ENCODE measurements around the gene TIMM23B. TPM values are rescaled to one million over a fixed set of nuclear protein-coding genes. Genes with fewer than 3 reads are reported as not detected.
"Not testable (repeated sequence)": the region's sequence is repeated elsewhere in the genome, so short reads cannot be mapped to it uniquely, and the experiment has no call there.

The TIMM23B gene
- 12.5 and 14.7 TPM in 2 replicates for total RNA-seq (2014; rRNA removed; shearing (Covaris generic))

- H3K27me3 ChIP-seq; H3K9me3 ChIP-seq (replicated peaks); H3K4me1 ChIP-seq; H3K36me3 ChIP-seq: not testable (repeated sequence)
- peak within 1 kb of the TSS; percentile 86 for H3K4me3 ChIP-seq
- H3K27ac ChIP-seq = peak within 1 kb of the TSS; percentile 65
- DNase-seq = peak; percentile 70 to 78
These were observed at the start of gene TIMM23B, which contains the start of gene PARG for GRCh38 chr10:49941447-49942338. Gene TIMM23B, plus strand, starts transcription at chr10:49942053. Its CDS starts 142 bp downstream, at chr10:49942195. Gene PARG, minus strand, starts transcription at chr10:49942027. Its CDS starts 302 bp downstream, at chr10:49941725.

DNA sequence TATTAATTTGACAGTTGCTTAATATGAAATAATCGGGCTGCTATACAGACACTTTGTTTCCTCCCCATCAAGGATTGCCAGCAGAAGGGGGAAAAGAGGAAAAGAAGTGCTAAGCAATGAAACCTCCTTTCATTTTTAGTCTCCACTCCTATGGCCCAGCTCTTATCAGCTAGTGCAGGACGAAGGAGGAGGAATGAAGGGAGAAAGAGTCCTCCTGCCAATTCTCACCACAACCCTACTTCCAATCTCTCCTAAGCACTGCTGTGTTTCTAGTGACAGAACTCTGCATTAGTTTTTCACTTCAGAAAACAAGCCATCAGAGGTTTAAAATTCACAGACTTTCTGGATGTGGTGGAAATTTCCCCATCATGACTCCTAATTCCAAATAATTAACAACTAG, 41.9 kb upstream of the TIMM23B start:
- not testable (repeated sequence) for DNase-seq; H3K4me3 ChIP-seq; H3K27me3 ChIP-seq; H3K27ac ChIP-seq; H3K4me1 ChIP-seq; H3K36me3 ChIP-seq; H3K9me3 ChIP-seq (replicated peaks)

DNA sequence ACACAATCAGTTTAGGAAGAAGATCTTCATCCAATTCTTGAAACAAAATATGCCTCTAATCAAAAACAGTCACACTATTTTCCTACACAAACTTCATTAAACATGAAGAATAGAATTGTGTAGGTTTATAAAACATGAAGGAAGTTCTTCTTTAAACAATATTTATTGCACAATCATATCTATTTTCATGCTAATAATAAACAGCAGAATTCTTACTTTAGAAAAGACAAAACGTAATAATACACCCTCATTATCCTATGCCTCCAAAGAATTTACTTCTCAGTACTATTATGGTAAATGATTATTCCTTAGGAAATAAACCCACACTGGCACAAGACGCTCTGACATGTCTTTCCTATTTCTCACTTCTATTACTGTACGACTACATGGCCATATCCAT, 41.4 kb upstream of the TIMM23B start:
- H3K27ac ChIP-seq, H3K27me3 ChIP-seq: not testable (repeated sequence)

DNA sequence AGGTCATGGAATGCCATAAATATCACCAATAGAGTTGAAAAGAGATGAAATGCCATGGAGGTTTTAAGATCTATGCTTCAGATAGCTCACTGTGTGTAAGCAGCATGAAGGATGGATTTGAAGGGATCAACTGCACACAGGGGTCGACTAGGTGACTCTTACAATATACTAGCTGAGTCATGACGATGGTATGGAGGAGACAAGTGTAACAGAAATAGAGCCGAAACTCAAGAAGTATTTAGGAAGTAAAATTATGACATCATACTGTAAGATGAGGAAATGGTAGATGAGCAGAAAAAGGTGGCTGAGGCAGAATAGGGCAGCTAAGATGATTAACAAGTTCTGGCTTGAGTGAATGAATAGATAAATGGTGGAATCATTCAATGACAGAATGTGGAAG, 38.0 kb upstream of the TIMM23B start:
- H3K4me1 ChIP-seq; H3K9me3 ChIP-seq (replicated peaks); DNase-seq; H3K4me3 ChIP-seq; H3K27me3 ChIP-seq; H3K36me3 ChIP-seq; H3K27ac ChIP-seq: not testable (repeated sequence)

More for the DNA sequence above, 41.4 kb upstream of the TIMM23B start:
- H3K4me3 ChIP-seq; H3K36me3 ChIP-seq; H3K9me3 ChIP-seq (replicated peaks); DNase-seq; H3K4me1 ChIP-seq: not testable (repeated sequence)

- H3K27ac ChIP-seq, H3K36me3 ChIP-seq, DNase-seq: not testable (repeated sequence)
These were observed 33.4 kb upstream of the TIMM23B start for GRCh38 chr10:49908290-49909080.

DNA sequence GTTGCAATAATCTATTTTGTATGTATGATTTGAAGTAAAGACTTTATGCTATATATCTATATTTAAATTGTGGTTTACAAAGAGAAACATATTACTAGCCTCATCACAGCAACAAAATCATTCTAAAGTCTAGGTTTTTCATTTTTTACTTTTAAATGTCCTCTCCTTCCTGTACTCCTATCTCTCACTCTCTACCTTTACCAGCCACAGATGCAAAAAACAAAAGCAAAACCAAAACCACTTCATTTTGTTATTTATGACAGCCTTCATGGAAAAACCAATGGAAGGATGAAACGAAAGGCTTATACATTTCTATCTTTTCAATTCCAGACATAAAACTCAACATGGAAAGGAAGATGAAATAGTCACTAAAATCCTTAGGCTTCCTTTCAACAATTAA, 31.6 kb upstream of the TIMM23B start:
- not testable (repeated sequence) for H3K27ac ChIP-seq

More at GRCh38 chr10:49908290-49909080, 33.4 kb upstream of the TIMM23B start:
- not testable (repeated sequence) for H3K4me3 ChIP-seq; H3K4me1 ChIP-seq; H3K27me3 ChIP-seq; H3K9me3 ChIP-seq (replicated peaks)

GRCh38 chr10:49916451-49916850, 25.4 kb upstream of the TIMM23B start:
- not testable (repeated sequence) for H3K9me3 ChIP-seq (replicated peaks); H3K4me3 ChIP-seq; H3K27ac ChIP-seq; H3K4me1 ChIP-seq; H3K27me3 ChIP-seq; H3K36me3 ChIP-seq; DNase-seq

More for the DNA sequence above, 31.6 kb upstream of the TIMM23B start:
- not testable (repeated sequence) for H3K27me3 ChIP-seq; H3K4me3 ChIP-seq; H3K36me3 ChIP-seq; DNase-seq; H3K9me3 ChIP-seq (replicated peaks); H3K4me1 ChIP-seq

- H3K4me3 ChIP-seq; H3K27ac ChIP-seq; H3K4me1 ChIP-seq; H3K27me3 ChIP-seq; H3K36me3 ChIP-seq; DNase-seq; H3K9me3 ChIP-seq (replicated peaks): not testable (repeated sequence)
These were observed 23.9 kb upstream of the TIMM23B start for GRCh38 chr10:49917927-49918326.

- not testable (repeated sequence) for H3K9me3 ChIP-seq (replicated peaks); H3K36me3 ChIP-seq; DNase-seq; H3K4me1 ChIP-seq; H3K27me3 ChIP-seq; H3K27ac ChIP-seq; H3K4me3 ChIP-seq
These were observed 19.8 kb upstream of the TIMM23B start for GRCh38 chr10:49922041-49922440.

GRCh38 chr10:49923572-49923971, 18.3 kb upstream of the TIMM23B start:
- DNase-seq; H3K9me3 ChIP-seq (replicated peaks); H3K27ac ChIP-seq; H3K4me1 ChIP-seq; H3K36me3 ChIP-seq; H3K27me3 ChIP-seq; H3K4me3 ChIP-seq: not testable (repeated sequence)

DNA sequence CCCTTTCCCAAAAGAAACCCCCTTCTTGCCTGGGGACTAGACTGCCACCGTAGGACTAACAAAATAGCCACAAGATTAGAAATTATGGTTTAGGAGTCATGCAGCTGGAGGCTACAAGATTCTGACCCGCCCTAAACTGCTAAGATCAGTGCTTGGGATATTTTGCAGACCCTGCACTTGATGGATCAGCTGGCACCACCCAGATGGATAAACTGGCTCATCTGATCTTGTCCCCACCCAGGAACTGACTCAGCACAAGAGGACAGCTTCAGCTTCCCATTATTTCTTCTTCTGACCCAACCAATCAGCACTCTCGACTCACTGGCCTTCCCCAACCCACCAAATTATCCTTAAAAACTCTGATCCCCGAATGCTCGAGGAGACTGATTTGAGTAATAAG, 10.6 kb upstream of the TIMM23B start:
- not testable (repeated sequence) for H3K9me3 ChIP-seq (replicated peaks); DNase-seq; H3K27ac ChIP-seq; H3K4me1 ChIP-seq; H3K36me3 ChIP-seq; H3K27me3 ChIP-seq; H3K4me3 ChIP-seq

DNA sequence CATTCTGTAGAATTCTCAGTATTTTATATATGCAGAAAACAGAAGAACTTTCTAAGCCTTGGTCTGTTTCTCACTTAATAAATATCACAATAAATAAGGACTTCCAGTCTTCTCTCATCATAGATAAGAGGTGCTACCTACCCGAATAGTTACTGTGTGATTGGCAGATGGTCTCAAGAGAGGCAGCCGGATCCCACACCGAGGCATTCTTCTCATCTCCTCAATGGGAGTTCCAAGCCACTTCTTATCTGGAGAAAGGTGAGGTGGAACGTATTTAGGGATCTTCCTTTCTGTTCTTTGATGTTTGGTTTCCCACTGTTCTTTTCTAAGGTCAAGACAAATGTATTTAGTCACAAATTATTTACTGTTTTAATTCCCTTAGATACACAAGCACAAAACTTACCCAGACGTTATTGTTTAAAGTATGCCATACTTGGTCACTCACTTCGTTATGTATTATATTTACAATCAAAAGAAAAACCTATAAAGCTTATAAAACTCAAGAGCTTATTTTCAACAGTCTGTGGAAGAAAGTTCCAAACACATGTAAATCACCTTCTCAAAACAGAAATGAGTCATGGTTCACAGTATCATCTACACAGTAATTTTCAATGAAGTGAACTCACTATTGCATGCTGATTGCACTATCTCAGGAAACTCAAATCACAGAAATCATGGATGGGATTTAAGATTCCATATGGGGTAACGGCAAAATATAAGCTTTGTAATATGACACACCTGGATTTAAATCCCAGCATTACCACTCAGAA, 9.7 kb upstream of the TIMM23B start:
- H3K27ac ChIP-seq; H3K9me3 ChIP-seq (replicated peaks): not testable (repeated sequence)

DNA sequence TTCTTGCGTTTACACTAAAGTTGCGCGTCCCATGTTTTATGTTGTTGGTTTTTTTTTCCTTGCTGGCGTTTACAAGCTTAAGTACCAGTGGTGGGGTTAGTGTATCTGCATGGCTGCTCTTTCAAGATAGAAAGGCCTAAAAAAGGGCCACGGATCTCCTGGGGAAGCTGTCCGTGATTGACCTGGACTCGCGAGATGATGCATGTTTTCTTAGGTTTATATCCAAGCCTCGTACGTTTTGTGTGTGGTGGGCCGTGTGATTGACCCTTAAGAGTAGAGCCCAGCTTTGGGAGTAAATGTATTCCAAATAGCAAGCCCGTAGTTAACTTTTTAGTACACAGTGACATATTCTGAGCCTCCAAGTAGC, 469 bp downstream of the TIMM23B start:
- H3K27ac ChIP-seq = peak overlapping the region; percentile 65
- DNase-seq = peak in 1 of 2 experiments; percentile 6
- H3K9me3 ChIP-seq (replicated peaks); H3K27me3 ChIP-seq; H3K36me3 ChIP-seq; H3K4me1 ChIP-seq: not testable (repeated sequence)
- H3K4me3 ChIP-seq = peak overlapping the region; percentile 86

More for the DNA sequence above, 9.7 kb upstream of the TIMM23B start:
- H3K27me3 ChIP-seq, H3K4me3 ChIP-seq, H3K36me3 ChIP-seq, H3K4me1 ChIP-seq, DNase-seq: not testable (repeated sequence)

DNA sequence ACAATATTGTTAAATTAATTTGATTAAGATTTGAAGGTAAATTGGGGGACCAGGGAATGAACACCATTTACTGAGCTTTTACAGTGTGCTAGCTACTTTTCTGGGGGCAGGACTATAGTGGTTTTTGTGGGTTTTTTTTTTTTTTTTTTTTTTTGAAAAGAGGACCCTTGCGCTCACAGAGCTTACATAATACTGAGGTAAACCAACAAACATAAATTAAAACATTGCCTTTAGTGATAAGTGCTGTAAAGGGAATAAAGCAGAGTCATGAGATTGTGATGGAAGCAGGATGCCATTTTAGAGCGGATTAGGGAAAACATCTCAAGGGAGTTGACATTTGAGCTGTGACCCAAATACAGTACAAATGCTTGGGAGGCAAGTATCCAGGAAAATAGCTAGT, 1.8 kb downstream of the TIMM23B start:
- DNase-seq; H3K9me3 ChIP-seq (replicated peaks); H3K36me3 ChIP-seq; H3K4me3 ChIP-seq; H3K27me3 ChIP-seq; H3K4me1 ChIP-seq; H3K27ac ChIP-seq: not testable (repeated sequence)

DNA sequence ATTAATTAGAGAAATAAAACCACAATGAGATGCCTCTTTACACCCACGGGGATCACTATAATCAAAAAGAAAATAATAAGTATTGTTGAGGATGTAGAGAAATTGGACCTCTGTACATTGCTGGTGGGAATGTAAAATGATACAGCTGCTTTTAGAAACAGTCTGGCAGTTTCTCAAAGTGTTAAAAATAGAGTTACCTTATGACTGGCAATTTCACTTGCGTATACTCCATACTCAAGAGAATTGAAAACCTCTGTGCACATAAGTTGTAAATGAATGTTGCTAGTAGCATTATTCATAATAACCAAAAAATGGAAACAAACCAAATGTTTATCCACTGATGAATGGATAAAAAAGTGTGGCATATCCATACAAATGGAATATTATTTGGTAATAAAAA, 6.3 kb downstream of the TIMM23B start:
- H3K36me3 ChIP-seq, H3K4me3 ChIP-seq: not testable (repeated sequence)

More for the DNA sequence above, 6.3 kb downstream of the TIMM23B start:
- not testable (repeated sequence) for H3K27me3 ChIP-seq; H3K27ac ChIP-seq; H3K9me3 ChIP-seq (replicated peaks); H3K4me1 ChIP-seq; DNase-seq
